PC-3 (cell line): ENCODE measurements around the gene SYNJ2. TPM values are rescaled to one million over a fixed set of nuclear protein-coding genes. Genes with fewer than 3 reads are reported as not detected.
A peak's percentile ranks its signal among the peaks of the same experiment; 100 is the strongest.
"Not testable (repeated sequence)": the region's sequence is repeated elsewhere in the genome, so short reads cannot be mapped to it uniquely, and the experiment has no call there.

Experiments
- ATAC-seq: fragments of 200-7000 bp; cut with Tn5 transposase; 2 replicates; pipeline ENCODE4 v1.9.1; 2020; ENCODE audit warnings: mild to moderate bottlenecking, moderate library complexity
- BruUV-seq: library from RNA; stranded (reverse); fragments of 400-500 nt; replicated peaks from 2 replicates; lab custom pipeline; 2021; lab: Mats Ljungman, UMichigan
- CTCF ChIA-PET: fragments of 300-600 bp; sonication (Branson Sonifier 250); formaldehyde crosslinking; loops from one replicate; lab custom pipeline; 2022; ENCODE audit warnings: antibody characterized with exemption; lab: Charles Lee
- POLR2A ChIA-PET: fragments of 300-600 bp; sonication (Branson Sonifier 250); formaldehyde crosslinking; loops from one replicate; lab custom pipeline; 2022; ENCODE audit warnings: antibody characterized with exemption; ENCODE audit not compliant: unreplicated experiment; lab: Charles Lee
- DNase-seq: peaks from one replicate; pipeline ENCODE4 v3.0.0-alpha.2; 2015
- H2AFZ ChIP-seq: fragments of 300-600 bp; sonication (generic); 2 replicates; pipeline ENCODE4 v1.6.0; 2016; ENCODE audit warnings: antibody characterized with exemption, low read length
- H3F3A ChIP-seq: fragments of 300-600 bp; sonication (generic); one replicate; pipeline ENCODE4 v1.6.0; 2017; ENCODE audit warnings: antibody characterized with exemption, low read length, control low read depth, mild to moderate bottlenecking; ENCODE audit not compliant: unreplicated experiment
- H3K27ac ChIP-seq: fragments of 300-600 bp; sonication (generic); 2 replicates; pipeline ENCODE4 v1.5.1; 2016; ENCODE audit warnings: mild to moderate bottlenecking, low read length
- H3K27me3 ChIP-seq: fragments of 300-600 bp; sonication (generic); 2 replicates; pipeline ENCODE4 v1.6.1; 2016; ENCODE audit warnings: low read length, mixed read lengths
- H3K36me3 ChIP-seq: fragments of 300-600 bp; sonication (generic); 2 replicates; pipeline ENCODE4 v1.6.1; 2016; ENCODE audit warnings: low read depth, mixed run types, low read length, mixed read lengths
- H3K4me1 ChIP-seq: fragments of 300-600 bp; sonication (generic); 2 replicates; pipeline ENCODE4 v1.5.1; 2016; ENCODE audit warnings: low read length; ENCODE audit not compliant: insufficient read depth
- H3K4me2 ChIP-seq: fragments of 300-600 bp; sonication (generic); 2 replicates; pipeline ENCODE4 v1.6.0; 2016; ENCODE audit warnings: low read length
- H3K4me3 ChIP-seq: fragments of 300-600 bp; sonication (generic); 2 replicates; pipeline ENCODE4 v1.5.1; 2016; ENCODE audit warnings: mild to moderate bottlenecking, low read length, mixed read lengths
- H3K79me2 ChIP-seq: fragments of 300-600 bp; sonication (generic); 2 replicates; pipeline ENCODE4 v1.6.1; 2017; ENCODE audit warnings: low read length, mixed read lengths
- H3K9ac ChIP-seq: fragments of 300-600 bp; sonication (generic); 2 replicates; pipeline ENCODE4 v1.6.0; 2016; ENCODE audit warnings: mild to moderate bottlenecking, low read length
- H3K9me2 ChIP-seq: fragments of 300-600 bp; sonication (generic); replicated peaks from 2 replicates; pipeline ENCODE4 v1.6.1; 2016; ENCODE audit warnings: mixed run types, low read length, mixed read lengths
- H3K9me3 ChIP-seq: fragments of 300-600 bp; sonication (generic); 2 replicates; pipeline ENCODE4 v1.6.1; 2016; ENCODE audit warnings: low read length, mixed read lengths
- H4K20me1 ChIP-seq: fragments of 300-600 bp; sonication (generic); 2 replicates; pipeline ENCODE4 v1.6.1; 2016; ENCODE audit warnings: low read length, mixed read lengths
- EZH2 ChIP-seq: fragments of 300-600 bp; sonication (generic); IDR thresholded peaks from one replicate; pipeline ENCODE4 v1.6.1; 2017; ENCODE audit warnings: antibody characterized with exemption, mild to moderate bottlenecking, low read length; ENCODE audit not compliant: unreplicated experiment
- EZH2phosphoT487 ChIP-seq: fragments of 300-600 bp; sonication (generic); IDR thresholded peaks from 2 replicates; pipeline ENCODE4 v1.6.1; 2018; ENCODE audit warnings: mild to moderate bottlenecking, antibody characterized with exemption, low read length, borderline replicate concordance
- intact Hi-C: fragments of 100-400 bp; cut with micrococcal nuclease; formaldehyde crosslinking; loops from 2 replicates; pipeline ENCODE4 v1.9.0; 2023
- total RNA-seq: library from RNA; depleted of rRNA; stranded (reverse); fragments of >200 nt; gene quantifications from 2 replicates; pipeline ENCODE4 v1.2.3, GENCODE V29; 2014
- TF ChIP-seq, protein P1 (sequence below): fragments of 300-600 bp; sonication (generic); conservative IDR thresholded peaks from 2 replicates; pipeline ENCODE4 v1.5.1; 2017; ENCODE audit warnings: antibody characterized with exemption, low read depth, mild to moderate bottlenecking, low read length

SYNJ2 gene
- total RNA-seq, 1 experiment from 2014 or later, result 21.5 TPM

- no TSS peak for BruUV-seq
- no peaks in the 10 kb centered on the region for H3K79me2 ChIP-seq
- H3K9ac ChIP-seq, result no peak overlapping the region
- H3K27ac ChIP-seq, result no peak overlapping the region
- no peaks in the 10 kb centered on the region for H4K20me1 ChIP-seq
- H3K4me3 ChIP-seq, result no peak overlapping the region
- ChIA-PET CTCF (no interaction called here), POLR2A (no interaction called here)
- no peaks in the 10 kb centered on the region for H3K9me2 ChIP-seq
- no peaks in the 10 kb centered on the region for H3K27me3 ChIP-seq
- no peaks in the 10 kb centered on the region for H3F3A ChIP-seq
- ATAC-seq (no peak), DNase-seq (no peak)
- H3K4me1 ChIP-seq, result no peaks in the 10 kb centered on the region
- intact Hi-C loops, result no loop called here
- no peaks in the 10 kb centered on the region; the same call in 1 of the 2 replicates for H3K36me3 ChIP-seq
- H2AFZ ChIP-seq, result no peak overlapping the region
- TF ChIP-seq EZH2phosphoT487 (no peak), EZH2 (no peak)
- TF ChIP-seq, protein P1, sequence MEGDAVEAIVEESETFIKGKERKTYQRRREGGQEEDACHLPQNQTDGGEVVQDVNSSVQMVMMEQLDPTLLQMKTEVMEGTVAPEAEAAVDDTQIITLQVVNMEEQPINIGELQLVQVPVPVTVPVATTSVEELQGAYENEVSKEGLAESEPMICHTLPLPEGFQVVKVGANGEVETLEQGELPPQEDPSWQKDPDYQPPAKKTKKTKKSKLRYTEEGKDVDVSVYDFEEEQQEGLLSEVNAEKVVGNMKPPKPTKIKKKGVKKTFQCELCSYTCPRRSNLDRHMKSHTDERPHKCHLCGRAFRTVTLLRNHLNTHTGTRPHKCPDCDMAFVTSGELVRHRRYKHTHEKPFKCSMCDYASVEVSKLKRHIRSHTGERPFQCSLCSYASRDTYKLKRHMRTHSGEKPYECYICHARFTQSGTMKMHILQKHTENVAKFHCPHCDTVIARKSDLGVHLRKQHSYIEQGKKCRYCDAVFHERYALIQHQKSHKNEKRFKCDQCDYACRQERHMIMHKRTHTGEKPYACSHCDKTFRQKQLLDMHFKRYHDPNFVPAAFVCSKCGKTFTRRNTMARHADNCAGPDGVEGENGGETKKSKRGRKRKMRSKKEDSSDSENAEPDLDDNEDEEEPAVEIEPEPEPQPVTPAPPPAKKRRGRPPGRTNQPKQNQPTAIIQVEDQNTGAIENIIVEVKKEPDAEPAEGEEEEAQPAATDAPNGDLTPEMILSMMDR, result no peak
- no peak overlapping the region for H3K4me2 ChIP-seq
- no peaks in the 10 kb centered on the region for H3K9me3 ChIP-seq
These were observed 35.5 kb upstream of the SYNJ2 start for GRCh38 chr6:157946053-157946617.

DNA sequence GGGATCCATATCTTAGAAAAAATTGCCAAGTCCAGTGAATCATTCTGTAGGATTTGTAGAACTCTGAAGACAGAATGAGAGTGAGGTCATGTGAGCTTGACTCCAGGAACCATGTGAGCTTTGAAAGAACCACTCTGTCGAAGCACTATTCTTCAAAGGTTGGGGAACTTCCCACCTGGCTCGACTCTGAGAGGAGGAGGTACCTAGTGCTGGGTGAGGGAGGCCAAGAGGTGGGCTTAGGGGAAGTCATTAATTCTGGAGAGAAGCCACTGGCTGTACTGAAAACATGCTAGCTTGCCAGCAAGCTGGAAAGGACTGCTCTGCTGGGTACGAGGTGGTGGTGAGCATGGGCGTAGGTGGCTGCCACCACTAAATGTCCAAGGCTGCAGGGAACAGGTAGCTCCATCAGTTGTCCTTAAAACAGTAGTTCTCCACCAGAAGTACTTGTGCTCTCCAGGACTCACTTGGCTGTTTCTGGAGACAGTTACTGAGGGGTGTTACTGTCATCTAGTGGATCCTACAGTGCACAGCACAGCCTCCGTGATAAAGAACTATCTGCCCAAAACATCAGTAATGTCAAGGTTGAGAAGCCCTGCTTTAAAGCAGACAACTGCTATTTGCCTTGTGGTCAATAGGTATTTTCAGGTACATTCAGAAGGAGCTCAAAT is 34.7 kb upstream of the SYNJ2 start:
- Histone ChIP-seq H3K9me3 (no peaks in the 10 kb centered on the region), H2AFZ (no peak overlapping the region), H3K27me3 (no peaks in the 10 kb centered on the region), H3K9me2 (no peaks in the 10 kb centered on the region), H3K9ac (no peak overlapping the region), H3F3A (no peaks in the 10 kb centered on the region), H3K4me3 (no peak overlapping the region), H3K4me2 (no peak overlapping the region), H3K36me3 (no peaks in the 10 kb centered on the region; the same call in 1 of the 2 replicates), H3K4me1 (no peaks in the 10 kb centered on the region), H3K79me2 (no peaks in the 10 kb centered on the region), H3K27ac (no peak overlapping the region), H4K20me1 (no peaks in the 10 kb centered on the region)
- peak; percentile 65; the same call in 1 of the 2 replicates for ATAC-seq
- ChIA-PET CTCF (interaction anchor here (1.0 kb wide), 1 partner anchor 73 kb away, joined by 6 read pairs; no protein-coding TSS in a partner anchor), POLR2A (no interaction called here)
- intact Hi-C loops, result loop anchor here (1.0 kb wide), 1 partner anchor 191 kb away; no protein-coding TSS in a partner anchor
- BruUV-seq, result no TSS peak
- DNase-seq, result peak; percentile 36
- TF ChIP-seq EZH2 (no peak), EZH2phosphoT487 (no peak)
- TF ChIP-seq, protein P1, result peak; percentile 59

GRCh38 chr6:157950899-157951298 is 30.8 kb upstream of the SYNJ2 start:
- H3K36me3 ChIP-seq, H3K79me2 ChIP-seq, H3K27ac ChIP-seq, ATAC-seq, H3K9ac ChIP-seq, POLR2A ChIA-PET, H3K9me2 ChIP-seq, intact Hi-C loops, H3K27me3 ChIP-seq, CTCF ChIA-PET, DNase-seq, BruUV-seq, H4K20me1 ChIP-seq, H2AFZ ChIP-seq, H3K9me3 ChIP-seq, H3F3A ChIP-seq, H3K4me3 ChIP-seq, H3K4me2 ChIP-seq, H3K4me1 ChIP-seq: not testable (repeated sequence)
